IgD-negative memory B cell (primary cell): ENCODE data around the gene CLGN. TPM values are rescaled to one million over a fixed set of nuclear protein-coding genes. Genes with fewer than 3 reads are reported as not detected.

ENCODE experiments used
- H3K27ac Mint-ChIP-seq, 3 donors: one replicate each; pipeline ENCODE4 v1.8.0; 2020 to 2022; ENCODE audit warnings: mild to moderate bottlenecking in 3 of 3, mixed read lengths in 3 of 3, moderate library complexity in 1 of 3
- H3K27me3 Mint-ChIP-seq: one replicate; pipeline ENCODE4 v1.8.0; 2021; ENCODE audit warnings: mixed read lengths
- H3K36me3 Mint-ChIP-seq: one replicate; pipeline ENCODE4 v1.8.0; 2020; ENCODE audit warnings: mild to moderate bottlenecking, mixed read lengths
- H3K4me1 Mint-ChIP-seq, 3 donors: one replicate each; pipeline ENCODE4 v1.8.0; 2020 to 2022; ENCODE audit warnings: mixed read lengths in 3 of 3, mild to moderate bottlenecking in 1 of 3
- H3K4me3 Mint-ChIP-seq, 4 donors: one replicate each; pipeline ENCODE4 v1.8.0; 2020 to 2022; ENCODE audit warnings: mild to moderate bottlenecking in 4 of 4, mixed read lengths in 4 of 4, moderate library complexity in 3 of 4
- H3K9me3 Mint-ChIP-seq, 3 donors: one replicate each; pipeline ENCODE4 v1.8.0; 2020 to 2021; ENCODE audit warnings: mixed read lengths in 3 of 3, mild to moderate bottlenecking in 1 of 3
- polyA plus RNA-seq: library from polyadenylated mRNA; unstranded; fragments of 300-500 nt; fragmentation: Illumina TruSeq; gene quantifications from one replicate; pipeline ENCODE4 v1.2.3, GENCODE V29; 2021

CLGN gene
- polyA plus RNA-seq, 1 donor from 2014 or later = not detected

GRCh38 chr4:140361099-140361498 lies 66.3 kb downstream of the CLGN start:
- H3K27me3 Mint-ChIP-seq = peaks cover 1% of the 10 kb centered on the region

GRCh38 chr4:140359562-140360427 lies 67.7 kb downstream of the CLGN start:
- peaks cover 0 to 3% (median 0%) of the 10 kb centered on the region in 3 donors for H3K4me1 Mint-ChIP-seq
- H3K36me3 Mint-ChIP-seq = no peaks in the 10 kb centered on the region
- H3K27me3 Mint-ChIP-seq = peaks cover 1% of the 10 kb centered on the region
- no peaks in the 10 kb centered on the region for H3K9me3 Mint-ChIP-seq
- H3K4me3 Mint-ChIP-seq = no peak overlapping the region
- no peak overlapping the region for H3K27ac Mint-ChIP-seq

More at GRCh38 chr4:140361099-140361498, 66.3 kb downstream of the CLGN start:
- H3K9me3 Mint-ChIP-seq = no peaks in the 10 kb centered on the region
- no peak overlapping the region for H3K27ac Mint-ChIP-seq
- no peaks in the 10 kb centered on the region for H3K36me3 Mint-ChIP-seq
- peaks cover 0 to 3% (median 0%) of the 10 kb centered on the region in 3 donors for H3K4me1 Mint-ChIP-seq
- no peak overlapping the region for H3K4me3 Mint-ChIP-seq

- Mint-ChIP-seq H3K4me1 (peaks cover 0 to 3% (median 0%) of the 10 kb centered on the region in 3 donors), H3K27ac (no peak overlapping the region), H3K27me3 (peaks cover 1% of the 10 kb centered on the region), H3K4me3 (no peak overlapping the region), H3K9me3 (no peaks in the 10 kb centered on the region), H3K36me3 (no peaks in the 10 kb centered on the region)
These were observed 69.2 kb downstream of the CLGN start for GRCh38 chr4:140358281-140358680.

- Mint-ChIP-seq H3K9me3 (no peaks in the 10 kb centered on the region), H3K4me3 (no peak overlapping the region), H3K27me3 (peaks cover 1% of the 10 kb centered on the region), H3K27ac (no peak overlapping the region), H3K4me1 (peaks cover 0 to 3% (median 0%) of the 10 kb centered on the region in 3 donors), H3K36me3 (no peaks in the 10 kb centered on the region)
These were observed 69.6 kb downstream of the CLGN start for GRCh38 chr4:140357868-140358267.

- H3K27ac Mint-ChIP-seq = no peak overlapping the region
- no peaks in the 10 kb centered on the region for H3K36me3 Mint-ChIP-seq
- H3K9me3 Mint-ChIP-seq = no peaks in the 10 kb centered on the region
- no peak overlapping the region for H3K4me3 Mint-ChIP-seq
- H3K4me1 Mint-ChIP-seq = peaks cover 0 to 3% (median 0%) of the 10 kb centered on the region in 3 donors
- H3K27me3 Mint-ChIP-seq = peaks cover 4% of the 10 kb centered on the region
These were observed 72.2 kb downstream of the CLGN start for GRCh38 chr4:140355288-140355687.

- Mint-ChIP-seq H3K4me1 (no peaks in the 10 kb centered on the region), H3K36me3 (no peaks in the 10 kb centered on the region), H3K27me3 (peaks cover 3% of the 10 kb centered on the region), H3K9me3 (no peaks in the 10 kb centered on the region), H3K27ac (no peak overlapping the region), H3K4me3 (no peak overlapping the region)
These were observed 73.7 kb downstream of the CLGN start for GRCh38 chr4:140353786-140354185.

- H3K36me3 Mint-ChIP-seq = no peaks in the 10 kb centered on the region
- H3K27me3 Mint-ChIP-seq = peaks cover 3% of the 10 kb centered on the region
- H3K4me3 Mint-ChIP-seq = no peak overlapping the region
- H3K4me1 Mint-ChIP-seq = no peaks in the 10 kb centered on the region
- no peaks in the 10 kb centered on the region for H3K9me3 Mint-ChIP-seq
- H3K27ac Mint-ChIP-seq = no peak overlapping the region
These were observed 76.1 kb downstream of the CLGN start for GRCh38 chr4:140351093-140352075.

GRCh38 chr4:140349816-140350215 lies 77.6 kb downstream of the CLGN start:
- H3K9me3 Mint-ChIP-seq = no peaks in the 10 kb centered on the region
- no peaks in the 10 kb centered on the region for H3K4me1 Mint-ChIP-seq
- H3K36me3 Mint-ChIP-seq = no peaks in the 10 kb centered on the region
- H3K4me3 Mint-ChIP-seq = no peak overlapping the region
- peaks cover 5% of the 10 kb centered on the region for H3K27me3 Mint-ChIP-seq
- no peak overlapping the region for H3K27ac Mint-ChIP-seq

- H3K4me3 Mint-ChIP-seq = no peak overlapping the region
- H3K36me3 Mint-ChIP-seq = no peaks in the 10 kb centered on the region
- no peaks in the 10 kb centered on the region for H3K9me3 Mint-ChIP-seq
- H3K27me3 Mint-ChIP-seq = peaks cover 10% of the 10 kb centered on the region
- peaks cover 0 to 4% (median 0%) of the 10 kb centered on the region in 3 donors for H3K4me1 Mint-ChIP-seq
- no peak overlapping the region for H3K27ac Mint-ChIP-seq
These were observed 81.3 kb downstream of the CLGN start for GRCh38 chr4:140346136-140346535.

- Mint-ChIP-seq H3K9me3 (no peaks in the 10 kb centered on the region), H3K36me3 (no peaks in the 10 kb centered on the region), H3K4me3 (peak overlapping the region in 1 of 4 donors; percentile 11), H3K27me3 (peaks cover 9% of the 10 kb centered on the region), H3K27ac (peak overlapping the region in 1 of 3 donors; percentile 63), H3K4me1 (peaks cover 0 to 4% (median 0%) of the 10 kb centered on the region in 3 donors)
These were observed 82.8 kb downstream of the CLGN start for GRCh38 chr4:140344621-140345020.

GRCh38 chr4:140344101-140344500 lies 83.3 kb downstream of the CLGN start:
- Mint-ChIP-seq H3K27me3 (peaks cover 9% of the 10 kb centered on the region), H3K36me3 (no peaks in the 10 kb centered on the region), H3K4me3 (no peak overlapping the region), H3K4me1 (peaks cover 0 to 4% (median 0%) of the 10 kb centered on the region in 3 donors), H3K9me3 (no peaks in the 10 kb centered on the region), H3K27ac (no peak overlapping the region)

GRCh38 chr4:140343303-140343702 lies 84.1 kb downstream of the CLGN start:
- H3K4me3 Mint-ChIP-seq = no peak overlapping the region
- no peaks in the 10 kb centered on the region for H3K9me3 Mint-ChIP-seq
- peaks cover 0 to 4% (median 0%) of the 10 kb centered on the region in 3 donors for H3K4me1 Mint-ChIP-seq

GRCh38 chr4:140342620-140343019 lies 84.8 kb downstream of the CLGN start:
- peaks cover 0 to 1% (median 0%) of the 10 kb centered on the region in 3 donors for H3K9me3 Mint-ChIP-seq
- no peak overlapping the region for H3K4me3 Mint-ChIP-seq

More at GRCh38 chr4:140343303-140343702, 84.1 kb downstream of the CLGN start:
- Mint-ChIP-seq H3K27me3 (peaks cover 9% of the 10 kb centered on the region), H3K36me3 (no peaks in the 10 kb centered on the region), H3K27ac (no peak overlapping the region)

More at GRCh38 chr4:140342620-140343019, 84.8 kb downstream of the CLGN start:
- Mint-ChIP-seq H3K36me3 (no peaks in the 10 kb centered on the region), H3K4me1 (peaks cover 0 to 4% (median 0%) of the 10 kb centered on the region in 3 donors), H3K27ac (no peak overlapping the region), H3K27me3 (peaks cover 9% of the 10 kb centered on the region)
